ENCODE measurements around the gene SPIRE1. TPM values are rescaled to one million over a fixed set of nuclear protein-coding genes. Genes with fewer than 3 reads are reported as not detected.

The SPIRE1 gene
- total RNA-seq, 1 donor from 2014 or later = 47.0 TPM

DNA sequence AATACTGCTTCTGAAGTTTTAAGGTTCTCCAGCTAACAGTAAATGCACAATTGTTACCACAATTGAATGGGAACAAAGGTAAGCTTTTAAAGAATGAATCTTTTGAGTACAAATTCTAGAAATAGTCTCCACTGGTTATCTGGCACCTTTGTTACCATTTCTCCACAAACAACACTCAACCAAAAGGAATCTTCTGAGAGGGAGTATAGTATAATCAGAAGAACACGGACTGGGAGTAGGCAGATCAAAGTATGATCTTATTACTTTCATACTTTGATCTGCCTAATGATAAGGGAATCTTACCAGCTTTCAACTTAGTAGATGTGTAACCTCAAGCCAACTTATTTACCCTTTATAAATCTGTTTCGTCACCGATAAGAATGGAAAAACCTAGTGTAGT is 43.3 kb upstream of the SPIRE1 start:
- Mint-ChIP-seq H3K36me3 (ENCODE audit: unreplicated experiment) (peaks cover 11% of the 10 kb centered on the region), H3K27me3 (ENCODE audit: unreplicated experiment) (no peaks in the 10 kb centered on the region), H3K27ac (ENCODE audit: unreplicated experiment) (peak overlapping the region; percentile 55), H3K4me1 (ENCODE audit: unreplicated experiment) (peaks cover 34% of the 10 kb centered on the region), H3K4me3 (ENCODE audit: unreplicated experiment) (peak overlapping the region; percentile 95), H3K9me3 (ENCODE audit: unreplicated experiment) (no peaks in the 10 kb centered on the region)
- DNase-seq (ENCODE audit: extremely low spot score, unreplicated experiment) = no peak
- TF ChIP-seq CTCF (IDR thresholded peaks at IDR 0.05) = no peak

DNA sequence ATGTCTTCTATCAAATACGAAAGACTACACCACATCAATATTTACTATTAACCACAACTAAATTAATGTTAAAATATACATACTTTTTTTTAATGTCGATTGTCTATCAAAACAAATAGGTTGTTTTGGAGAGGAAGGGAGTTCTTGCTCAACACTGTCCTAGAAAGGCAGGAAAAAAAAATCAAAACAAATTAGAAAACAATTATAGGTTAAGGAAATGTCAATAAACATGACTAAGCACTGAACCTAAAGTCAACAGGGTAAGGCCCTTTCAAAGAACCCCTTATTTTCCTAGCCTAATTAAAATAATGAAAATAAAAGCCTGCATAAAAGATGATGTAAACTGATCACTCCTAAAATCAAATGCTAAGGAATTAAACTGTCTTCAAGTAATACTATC is 41.8 kb upstream of the SPIRE1 start:
- no peak overlapping the region for H3K4me3 Mint-ChIP-seq (ENCODE audit: unreplicated experiment)
- no peak overlapping the region for H3K27ac Mint-ChIP-seq (ENCODE audit: unreplicated experiment)
- peaks cover 30% of the 10 kb centered on the region for H3K4me1 Mint-ChIP-seq (ENCODE audit: unreplicated experiment)
- no peak for DNase-seq (ENCODE audit: extremely low spot score, unreplicated experiment)
- H3K9me3 Mint-ChIP-seq (ENCODE audit: unreplicated experiment) = no peaks in the 10 kb centered on the region
- no peak for TF ChIP-seq CTCF (IDR thresholded peaks at IDR 0.05)
- no peaks in the 10 kb centered on the region for H3K27me3 Mint-ChIP-seq (ENCODE audit: unreplicated experiment)
- peaks cover 11% of the 10 kb centered on the region for H3K36me3 Mint-ChIP-seq (ENCODE audit: unreplicated experiment)

DNA sequence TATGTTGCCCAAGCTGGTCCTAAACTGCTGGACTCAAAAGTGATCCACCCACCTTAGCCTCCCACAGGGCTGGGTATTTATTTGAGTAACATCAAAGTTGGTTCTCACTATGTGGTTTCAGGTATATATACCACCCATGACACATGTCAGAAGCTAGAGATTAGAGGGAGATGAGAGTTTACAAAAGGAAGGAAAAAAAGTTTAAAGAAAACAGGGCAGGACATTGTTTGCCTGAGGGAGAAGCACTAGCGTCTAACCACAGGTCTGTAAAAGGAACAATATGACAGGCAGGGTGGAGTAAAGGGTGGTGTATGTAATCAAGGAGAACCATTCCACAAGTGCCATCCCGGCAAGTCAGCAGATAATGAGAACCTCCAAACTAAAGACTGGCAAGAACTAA is 36.1 kb upstream of the SPIRE1 start:
- no peak for TF ChIP-seq CTCF (IDR thresholded peaks at IDR 0.05)
- no peaks in the 10 kb centered on the region for H3K27me3 Mint-ChIP-seq (ENCODE audit: unreplicated experiment)
- peak overlapping the region; percentile 21 for H3K27ac Mint-ChIP-seq (ENCODE audit: unreplicated experiment)
- no peaks in the 10 kb centered on the region for H3K9me3 Mint-ChIP-seq (ENCODE audit: unreplicated experiment)
- H3K4me1 Mint-ChIP-seq (ENCODE audit: unreplicated experiment) = peaks cover 8% of the 10 kb centered on the region
- no peak overlapping the region for H3K4me3 Mint-ChIP-seq (ENCODE audit: unreplicated experiment)
- peaks cover 18% of the 10 kb centered on the region for H3K36me3 Mint-ChIP-seq (ENCODE audit: unreplicated experiment)
- no peak for DNase-seq (ENCODE audit: extremely low spot score, unreplicated experiment)

DNA sequence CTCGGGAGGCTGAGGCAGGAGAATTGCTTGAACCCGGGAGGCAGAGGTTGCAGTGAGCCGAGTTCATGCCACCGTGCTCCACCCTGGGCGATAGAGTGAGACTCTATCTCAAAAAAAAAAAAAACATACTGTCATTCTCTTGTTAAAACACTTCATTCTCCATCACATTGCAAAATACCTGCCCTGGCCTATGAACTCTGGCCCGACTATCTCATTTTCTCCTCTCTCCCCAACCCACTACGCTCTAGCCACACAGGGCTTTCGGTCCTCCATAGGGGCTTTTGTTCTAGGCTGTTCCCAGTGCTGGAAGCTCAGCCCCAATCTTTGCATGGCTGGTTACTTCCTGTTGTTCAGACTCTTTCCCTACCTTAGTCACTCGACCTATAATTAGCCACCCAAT is 34.3 kb upstream of the SPIRE1 start:
- H3K27ac Mint-ChIP-seq (ENCODE audit: unreplicated experiment) = no peak overlapping the region
- no peak overlapping the region for H3K4me3 Mint-ChIP-seq (ENCODE audit: unreplicated experiment)
- H3K9me3 Mint-ChIP-seq (ENCODE audit: unreplicated experiment) = no peaks in the 10 kb centered on the region
- H3K4me1 Mint-ChIP-seq (ENCODE audit: unreplicated experiment) = peaks cover 8% of the 10 kb centered on the region
- TF ChIP-seq CTCF (IDR thresholded peaks at IDR 0.05) = no peak
- no peaks in the 10 kb centered on the region for H3K27me3 Mint-ChIP-seq (ENCODE audit: unreplicated experiment)
- DNase-seq (ENCODE audit: extremely low spot score, unreplicated experiment) = no peak
- peaks cover 10% of the 10 kb centered on the region for H3K36me3 Mint-ChIP-seq (ENCODE audit: unreplicated experiment)

DNA sequence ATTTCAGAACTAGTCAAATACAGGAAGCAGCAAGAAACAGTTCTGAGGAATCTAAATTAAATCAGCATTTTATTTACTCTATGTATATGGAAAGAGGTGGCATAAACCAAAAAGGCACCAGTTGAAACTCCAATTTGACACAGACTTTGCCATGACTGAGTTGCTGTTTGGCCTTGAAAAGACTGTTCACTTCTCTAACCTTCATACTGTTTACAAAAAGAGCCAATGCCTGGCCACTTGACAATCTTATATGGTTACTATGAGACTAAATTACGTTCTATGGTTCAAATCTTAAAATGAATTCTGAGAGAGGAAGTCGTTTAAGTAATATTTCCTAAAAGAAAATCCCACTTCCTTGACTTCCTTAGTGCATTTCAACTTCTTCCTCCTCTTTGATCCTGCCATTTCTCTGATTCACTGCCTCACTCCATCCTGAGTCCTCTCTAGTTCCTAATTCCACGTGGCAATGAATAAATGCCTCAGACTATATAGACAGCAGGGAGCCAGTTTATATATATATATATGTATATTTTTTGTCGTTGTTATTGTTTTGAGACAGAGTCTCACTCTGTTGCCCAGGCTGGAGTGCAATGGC is 31.4 kb upstream of the SPIRE1 start:
- no peak overlapping the region for H3K27ac Mint-ChIP-seq (ENCODE audit: unreplicated experiment)
- no peak for DNase-seq (ENCODE audit: extremely low spot score, unreplicated experiment)
- H3K36me3 Mint-ChIP-seq (ENCODE audit: unreplicated experiment) = peaks cover 8% of the 10 kb centered on the region
- no peak for TF ChIP-seq CTCF (IDR thresholded peaks at IDR 0.05)
- no peaks in the 10 kb centered on the region for H3K27me3 Mint-ChIP-seq (ENCODE audit: unreplicated experiment)
- no peak overlapping the region for H3K4me3 Mint-ChIP-seq (ENCODE audit: unreplicated experiment)
- H3K9me3 Mint-ChIP-seq (ENCODE audit: unreplicated experiment) = no peaks in the 10 kb centered on the region
- H3K4me1 Mint-ChIP-seq (ENCODE audit: unreplicated experiment) = peaks cover 7% of the 10 kb centered on the region

All from osteocyte (in vitro differentiated cells).